NB4 (cell line): ENCODE measurements around the gene PIP4K2A.

ENCODE experiments used
- MYC ChIP-seq: IDR thresholded peaks from 2 replicates; pipeline ENCODE4 v1.6.1; 2011; ENCODE audit warnings: low read depth, low read length
- POLR2A ChIP-seq: IDR thresholded peaks from 2 replicates; pipeline ENCODE4 v1.6.1; 2011; ENCODE audit warnings: mild to moderate bottlenecking; ENCODE audit not compliant: insufficient read length; ENCODE audit errors: extremely low read depth
- TF ChIP-seq, protein P1 (sequence below): IDR thresholded peaks from one replicate; pipeline ENCODE4 v1.5.1; 2012; ENCODE audit warnings: low read depth, low read length

GRCh38 chr10:22681783-22682183, 32.6 kb downstream of the PIP4K2A start:
- TF ChIP-seq POLR2A (no peak), MYC (no peak)
- TF ChIP-seq, protein P1, sequence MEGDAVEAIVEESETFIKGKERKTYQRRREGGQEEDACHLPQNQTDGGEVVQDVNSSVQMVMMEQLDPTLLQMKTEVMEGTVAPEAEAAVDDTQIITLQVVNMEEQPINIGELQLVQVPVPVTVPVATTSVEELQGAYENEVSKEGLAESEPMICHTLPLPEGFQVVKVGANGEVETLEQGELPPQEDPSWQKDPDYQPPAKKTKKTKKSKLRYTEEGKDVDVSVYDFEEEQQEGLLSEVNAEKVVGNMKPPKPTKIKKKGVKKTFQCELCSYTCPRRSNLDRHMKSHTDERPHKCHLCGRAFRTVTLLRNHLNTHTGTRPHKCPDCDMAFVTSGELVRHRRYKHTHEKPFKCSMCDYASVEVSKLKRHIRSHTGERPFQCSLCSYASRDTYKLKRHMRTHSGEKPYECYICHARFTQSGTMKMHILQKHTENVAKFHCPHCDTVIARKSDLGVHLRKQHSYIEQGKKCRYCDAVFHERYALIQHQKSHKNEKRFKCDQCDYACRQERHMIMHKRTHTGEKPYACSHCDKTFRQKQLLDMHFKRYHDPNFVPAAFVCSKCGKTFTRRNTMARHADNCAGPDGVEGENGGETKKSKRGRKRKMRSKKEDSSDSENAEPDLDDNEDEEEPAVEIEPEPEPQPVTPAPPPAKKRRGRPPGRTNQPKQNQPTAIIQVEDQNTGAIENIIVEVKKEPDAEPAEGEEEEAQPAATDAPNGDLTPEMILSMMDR, result no peak
